CD14-positive monocyte (primary cell): ENCODE results near the gene LRP8. TPM values are rescaled to one million over a fixed set of nuclear protein-coding genes. Genes with fewer than 3 reads are reported as not detected.

Experiments used
- DNase-seq, 3 donors: peaks; one replicate each; pipeline ENCODE4 v3.0.0-alpha.2; 2011 to 2022
- H2AFZ ChIP-seq: 2 replicates; pipeline ENCODE4 v1.6.0; 2012; ENCODE audit warnings: mild to moderate bottlenecking, low read depth, low read length, inconsistent platforms; ENCODE audit not compliant: insufficient read depth, poor library complexity, severe bottlenecking
- H3K27ac ChIP-seq, 2 donors: 1 replicate in 1 of 2; 2 replicates in 1 of 2; pipeline ENCODE4 v1.5.1; 2012 to 2013; ENCODE audit warnings: low read length in 2 of 2, control low read depth in 1 of 2, inconsistent platforms in 1 of 2, low read depth in 1 of 2, mild to moderate bottlenecking in 1 of 2
- H3K27me3 ChIP-seq, 2 donors: one replicate each; pipeline versions ENCODE4 v1.6.0 to v1.6.1; 2011 to 2013; ENCODE audit warnings: low read length in 2 of 2; ENCODE audit not compliant: control insufficient read depth in 2 of 2, insufficient read depth in 2 of 2
- H3K36me3 ChIP-seq, 2 donors: replicated peaks in 1 of 2; 1 replicate in 1 of 2; 2 replicates in 1 of 2; pipeline versions ENCODE4 v1.5.1 to v1.6.1; 2012 to 2013; ENCODE audit warnings: low read length in 2 of 2, control low read depth in 1 of 2, inconsistent platforms in 1 of 2, mild to moderate bottlenecking in 1 of 2; ENCODE audit not compliant: insufficient read depth in 2 of 2, control insufficient read depth in 1 of 2
- H3K4me1 ChIP-seq, 2 donors: 1 replicate in 1 of 2; 2 replicates in 1 of 2; pipeline versions ENCODE4 v1.5.1 to v1.6.1; 2012 to 2013; ENCODE audit warnings: low read length in 2 of 2, control low read depth in 1 of 2, inconsistent platforms in 1 of 2, mild to moderate bottlenecking in 1 of 2, moderate library complexity in 1 of 2; ENCODE audit not compliant: insufficient read depth in 2 of 2, control insufficient read depth in 1 of 2
- H3K4me2 ChIP-seq: replicated peaks from 2 replicates; pipeline ENCODE3; 2012; ENCODE audit warnings: low read length, moderate library complexity, mild to moderate bottlenecking; ENCODE audit not compliant: poor library complexity, severe bottlenecking; ENCODE audit errors: extremely low read depth
- H3K4me3 ChIP-seq, 3 experiments: fragments of 200-600 bp in 1 of 3; sonication (generic) in 1 of 3; replicated peaks in 1 of 3; 1 replicate in 2 of 3; 2 replicates in 1 of 3; pipeline ENCODE4 v1.5.1; 2011 to 2013; ENCODE audit warnings: low read length in 3 of 3, mild to moderate bottlenecking in 3 of 3, control low read depth in 2 of 3, low read depth in 2 of 3, inconsistent platforms in 1 of 3, moderate library complexity in 1 of 3
- H3K79me2 ChIP-seq: 2 replicates; pipeline ENCODE4 v1.6.0; 2012; ENCODE audit warnings: mild to moderate bottlenecking, control low read depth, inconsistent platforms, low read length, moderate library complexity; ENCODE audit not compliant: insufficient read depth
- H3K9ac ChIP-seq: 2 replicates; pipeline ENCODE4 v1.6.0; 2017; ENCODE audit warnings: low read length, mild to moderate bottlenecking; ENCODE audit not compliant: insufficient read depth, poor library complexity, severe bottlenecking
- H3K9me3 ChIP-seq, 2 donors: replicated peaks in 1 of 2; 1 replicate in 1 of 2; 2 replicates in 1 of 2; pipeline versions ENCODE4 v1.5.1 to v1.6.1; 2012 to 2013; ENCODE audit warnings: low read length in 2 of 2, control low read depth in 1 of 2; ENCODE audit not compliant: control insufficient read depth in 1 of 2, insufficient read depth in 1 of 2
- H4K20me1 ChIP-seq: 2 replicates; pipeline ENCODE4 v1.6.0; 2012; ENCODE audit warnings: mild to moderate bottlenecking, low read length, control low read depth, moderate library complexity; ENCODE audit not compliant: insufficient read depth
- H3K27ac Mint-ChIP-seq, 7 donors: one replicate each; pipeline ENCODE4 v1.8.0; 2020; ENCODE audit warnings: mild to moderate bottlenecking in 7 of 7, mixed read lengths in 7 of 7, moderate library complexity in 6 of 7, inconsistent platforms in 2 of 7
- H3K27me3 Mint-ChIP-seq, 3 donors: one replicate each; pipeline ENCODE4 v1.8.0; 2021 to 2022; ENCODE audit warnings: low read depth in 3 of 3, mild to moderate bottlenecking in 3 of 3, mixed read lengths in 3 of 3, moderate library complexity in 3 of 3, inconsistent platforms in 1 of 3
- H3K36me3 Mint-ChIP-seq, 2 donors: one replicate each; pipeline ENCODE4 v1.8.0; 2020; ENCODE audit warnings: mixed read lengths in 2 of 2, inconsistent platforms in 1 of 2, mild to moderate bottlenecking in 1 of 2
- H3K4me1 Mint-ChIP-seq: one replicate; pipeline ENCODE4 v1.8.0; 2020; ENCODE audit warnings: mild to moderate bottlenecking, mixed read lengths
- H3K4me3 Mint-ChIP-seq, 2 donors: one replicate each; pipeline ENCODE4 v1.8.0; 2020; ENCODE audit warnings: mild to moderate bottlenecking in 2 of 2, mixed read lengths in 2 of 2, moderate library complexity in 1 of 2
- H3K9me3 Mint-ChIP-seq, 7 donors: one replicate each; pipeline ENCODE4 v1.8.0; 2020 to 2022; ENCODE audit warnings: mixed read lengths in 7 of 7, mild to moderate bottlenecking in 6 of 7, moderate library complexity in 6 of 7, inconsistent platforms in 2 of 7
- CTCF ChIP-seq: fragments of 200-600 bp; IDR thresholded peaks from one replicate; pipeline ENCODE4 v1.8.0; 2022; ENCODE audit warnings: antibody characterized with exemption, mild to moderate bottlenecking
- WGBS: methylation state at CpG from one replicate; pipeline ENCODE4 v1.1.5; 2013; ENCODE audit warnings: missing lambda C conversion rate; ENCODE audit not compliant: insufficient coverage; 5-methylcytosine and 5-hydroxymethylcytosine counted together
- intact Hi-C, 2 donors: fragments of 100-400 bp; cut with micrococcal nuclease; formaldehyde crosslinking; loops; one replicate each; pipeline versions ENCODE4 v1.15.0 to v1.15.1; 2023
- polyA plus RNA-seq, 3 donors: library from polyadenylated mRNA; depleted of rRNA in 1 of 3; unstranded in 2 of 3; stranded (reverse) in 1 of 3; fragments of 300-500 nt in 2 of 3; fragments of >200 nt in 1 of 3; fragmentation: Illumina TruSeq in 2 of 3; gene quantifications; 1 replicate in 2 of 3; 2 replicates in 1 of 3; pipeline ENCODE4 v1.2.3, GENCODE V29; 2012 to 2021

LRP8 gene
- polyA plus RNA-seq, 3 donors, result 0.76 to 11.3 (median 0.95) TPM

- no peak for DNase-seq
- H3K27ac Mint-ChIP-seq, result peak overlapping the region in 2 of 7 donors; percentile 12 to 32
Measured at GRCh38 chr1:53274541-53275185, 53.2 kb downstream of the LRP8 start.

GRCh38 chr1:53274026-53274425, 53.8 kb downstream of the LRP8 start:
- H3K4me3 Mint-ChIP-seq, result no peak overlapping the region

More at GRCh38 chr1:53274541-53275185, 53.2 kb downstream of the LRP8 start:
- Histone ChIP-seq H3K27ac (no peak overlapping the region), H3K9me3 (no peaks in the 10 kb centered on the region), H3K79me2 (no peaks in the 10 kb centered on the region), H3K36me3 (peaks cover 25 to 79% of the 10 kb centered on the region in 2 donors), H3K4me1 (no peaks in the 10 kb centered on the region), H3K4me2 (no peak overlapping the region), H2AFZ (no peak overlapping the region), H3K9ac (no peak overlapping the region), H3K27me3 (no peaks in the 10 kb centered on the region), H4K20me1 (no peaks in the 10 kb centered on the region), H3K4me3 (no peak overlapping the region)
- Mint-ChIP-seq H3K4me3 (no peak overlapping the region), H3K36me3 (peaks cover 50 to 81% of the 10 kb centered on the region in 2 donors), H3K27me3 (no peaks in the 10 kb centered on the region), H3K9me3 (no peaks in the 10 kb centered on the region), H3K4me1 (peaks cover 7% of the 10 kb centered on the region)
- no peak for TF ChIP-seq CTCF
- intact Hi-C loops, result no loop called here
- over 99% methylated on average over 12 of the region's 13 CpGs for WGBS

More at GRCh38 chr1:53274026-53274425, 53.8 kb downstream of the LRP8 start:
- intact Hi-C loops, result no loop called here
- no peak overlapping the region for H2AFZ ChIP-seq
- peaks cover 26 to 73% of the 10 kb centered on the region in 2 donors for H3K36me3 ChIP-seq
- H3K79me2 ChIP-seq, result no peaks in the 10 kb centered on the region
- no peak overlapping the region for H3K9ac ChIP-seq
- no peak for TF ChIP-seq CTCF
- no peak overlapping the region for H3K4me3 ChIP-seq
- H3K27ac Mint-ChIP-seq, result peak overlapping the region in 3 of 7 donors; percentile 42 to 71 (median 65)
- H3K27me3 ChIP-seq, result no peaks in the 10 kb centered on the region
- H3K4me1 Mint-ChIP-seq, result peaks cover 7% of the 10 kb centered on the region
- DNase-seq, result no peak
- no peak overlapping the region for H3K27ac ChIP-seq
- H3K9me3 ChIP-seq, result no peaks in the 10 kb centered on the region
- 100% methylated on average over 4 of the region's 4 CpGs for WGBS
- H3K4me2 ChIP-seq, result no peak overlapping the region
- no peaks in the 10 kb centered on the region for H3K4me1 ChIP-seq
- no peaks in the 10 kb centered on the region for H4K20me1 ChIP-seq
- no peaks in the 10 kb centered on the region for H3K27me3 Mint-ChIP-seq
- no peaks in the 10 kb centered on the region for H3K9me3 Mint-ChIP-seq
- H3K36me3 Mint-ChIP-seq, result peaks cover 49 to 86% of the 10 kb centered on the region in 2 donors
